Glutamatergic neuron (in vitro differentiated cells): ENCODE results near the gene MIEF1. TPM values are rescaled to one million over a fixed set of nuclear protein-coding genes. Genes with fewer than 3 reads are reported as not detected.

Experiments used
- DNase-seq: peaks from one replicate; pipeline ENCODE4 v3.0.0; 2022
- H3K27ac Mint-ChIP-seq: one replicate; pipeline ENCODE4 v1.8.0; 2020; ENCODE audit warnings: mild to moderate bottlenecking, mixed read lengths, inconsistent platforms; ENCODE audit not compliant: unreplicated experiment
- H3K27me3 Mint-ChIP-seq: one replicate; pipeline ENCODE4 v1.8.0; 2020; ENCODE audit warnings: mild to moderate bottlenecking, moderate library complexity, mixed read lengths, inconsistent platforms; ENCODE audit not compliant: unreplicated experiment
- H3K36me3 Mint-ChIP-seq: one replicate; pipeline ENCODE4 v1.8.0; 2020; ENCODE audit warnings: mild to moderate bottlenecking, mixed read lengths, inconsistent platforms; ENCODE audit not compliant: unreplicated experiment
- H3K4me1 Mint-ChIP-seq: one replicate; pipeline ENCODE4 v1.8.0; 2020; ENCODE audit warnings: mild to moderate bottlenecking, low read depth, mixed read lengths, inconsistent platforms; ENCODE audit not compliant: unreplicated experiment
- H3K4me3 Mint-ChIP-seq: one replicate; pipeline ENCODE4 v1.8.0; 2020; ENCODE audit warnings: mild to moderate bottlenecking, mixed read lengths, inconsistent platforms; ENCODE audit not compliant: unreplicated experiment
- H3K9me3 Mint-ChIP-seq: one replicate; pipeline ENCODE4 v1.8.0; 2020; ENCODE audit warnings: mild to moderate bottlenecking, moderate library complexity, mixed read lengths, inconsistent platforms; ENCODE audit not compliant: unreplicated experiment
- CTCF ChIP-seq: fragments of 200-600 bp; sonication (generic); IDR thresholded peaks from one replicate; pipeline ENCODE4 v1.5.0; 2021; ENCODE audit not compliant: partially characterized antibody, unreplicated experiment
- total RNA-seq: library from RNA; stranded (reverse); fragmentation: NEBNext Ultra II Directional; extraction: Animal tissue kit (Norgen Biotek cat#: 25700); gene quantifications from one replicate; pipeline ENCODE4 v1.2.1, GENCODE V29; 2021; ENCODE audit not compliant: unreplicated experiment

MIEF1 gene
- total RNA-seq, 1 donor from 2014 or later, result 40.0 TPM

- no peak for DNase-seq
- H3K36me3 Mint-ChIP-seq, result no peaks in the 10 kb centered on the region
- no peak overlapping the region for H3K27ac Mint-ChIP-seq
- H3K27me3 Mint-ChIP-seq, result peaks cover 9% of the 10 kb centered on the region
- H3K9me3 Mint-ChIP-seq, result peaks cover 5% of the 10 kb centered on the region
- H3K4me3 Mint-ChIP-seq, result no peak overlapping the region
- TF ChIP-seq CTCF, result no peak
- peaks cover 23% of the 10 kb centered on the region for H3K4me1 Mint-ChIP-seq
Measured at GRCh38 chr22:39535357-39535725, 33.3 kb downstream of the MIEF1 start.

GRCh38 chr22:39535831-39536449 is 33.9 kb downstream of the MIEF1 start:
- Mint-ChIP-seq H3K4me1 (peaks cover 18% of the 10 kb centered on the region), H3K27ac (no peak overlapping the region), H3K27me3 (peaks cover 7% of the 10 kb centered on the region), H3K36me3 (no peaks in the 10 kb centered on the region), H3K4me3 (no peak overlapping the region), H3K9me3 (peaks cover 5% of the 10 kb centered on the region)
- no peak for DNase-seq
- no peak for TF ChIP-seq CTCF

GRCh38 chr22:39536711-39537110 is 34.6 kb downstream of the MIEF1 start:
- Mint-ChIP-seq H3K27ac (no peak overlapping the region), H3K4me3 (no peak overlapping the region), H3K4me1 (peaks cover 11% of the 10 kb centered on the region), H3K36me3 (no peaks in the 10 kb centered on the region), H3K27me3 (peaks cover 3% of the 10 kb centered on the region), H3K9me3 (peaks cover 5% of the 10 kb centered on the region)
- no peak for TF ChIP-seq CTCF
- no peak for DNase-seq

- Mint-ChIP-seq H3K27ac (no peak overlapping the region), H3K9me3 (peaks cover 5% of the 10 kb centered on the region), H3K27me3 (peaks cover 3% of the 10 kb centered on the region), H3K4me1 (peaks cover 7% of the 10 kb centered on the region), H3K36me3 (no peaks in the 10 kb centered on the region), H3K4me3 (no peak overlapping the region)
- TF ChIP-seq CTCF, result no peak
- no peak for DNase-seq
Measured at GRCh38 chr22:39537975-39538374, 35.9 kb downstream of the MIEF1 start.

GRCh38 chr22:39543095-39543494 is 41.0 kb downstream of the MIEF1 start:
- H3K27ac Mint-ChIP-seq, result peak overlapping the region; percentile 12
- DNase-seq, result peak; percentile 63
- peaks cover 2% of the 10 kb centered on the region for H3K9me3 Mint-ChIP-seq
- no peaks in the 10 kb centered on the region for H3K36me3 Mint-ChIP-seq
- no peak overlapping the region for H3K4me3 Mint-ChIP-seq
- peaks cover 20% of the 10 kb centered on the region for H3K27me3 Mint-ChIP-seq
- no peak for TF ChIP-seq CTCF
- peaks cover 16% of the 10 kb centered on the region for H3K4me1 Mint-ChIP-seq
